ENCODE measurements around the gene KRT15. TPM values are rescaled to one million over a fixed set of nuclear protein-coding genes. Genes with fewer than 3 reads are reported as not detected.

KRT15 gene
- total and polyA plus RNA-seq, 2 donors (not counting 1 experiment from before 2014, with no cell fraction given), result not detected

DNA sequence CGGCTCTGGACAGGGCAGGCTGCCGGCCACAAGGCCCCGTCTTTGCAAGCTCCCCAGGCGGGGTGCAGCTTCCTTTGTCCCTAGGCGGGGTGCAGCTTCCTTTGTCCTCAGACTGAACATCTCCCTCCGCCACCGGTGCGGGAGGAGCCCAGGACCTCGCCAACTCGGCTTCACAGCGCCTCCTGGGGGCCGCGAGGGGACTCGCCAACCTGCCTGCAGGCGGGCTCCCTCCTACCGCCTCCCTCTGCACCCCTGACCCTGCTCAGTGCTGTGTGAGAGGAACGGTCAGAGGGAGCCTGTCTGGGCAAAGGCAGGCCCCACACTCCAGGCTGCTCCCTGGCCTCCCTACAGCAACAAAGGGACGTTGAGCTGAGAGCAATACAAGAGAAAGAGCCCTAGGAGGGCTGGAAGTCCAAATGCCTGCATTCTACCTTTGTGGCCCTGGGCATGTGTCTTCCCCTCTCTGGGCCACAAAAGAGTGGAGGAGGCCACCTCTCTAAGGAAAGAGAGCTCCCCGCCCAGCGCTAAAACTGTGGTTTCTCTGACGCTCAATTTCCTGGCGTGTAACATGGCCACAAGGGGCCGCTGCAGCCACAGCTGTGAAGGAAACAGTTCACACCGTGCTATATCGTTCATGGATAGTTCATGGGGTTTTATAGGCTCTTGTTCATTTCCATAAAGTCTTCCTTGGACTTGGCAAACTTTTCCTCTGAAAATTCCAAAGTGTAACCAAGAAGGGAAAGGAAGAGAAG lies 30.3 kb upstream of the KRT15 start:
- Histone ChIP-seq H3K27ac (ENCODE audit: low read length in 2 of 2) (no peak overlapping the region), H3K9ac (ENCODE audit: low read length) (no peak overlapping the region)

More for the DNA sequence above, 30.3 kb upstream of the KRT15 start:
- Histone ChIP-seq H3K36me3 (replicated peaks in 1 of 2; ENCODE audit: control extremely low read depth in 1 of 2, control insufficient read depth in 1 of 2, extremely low read depth in 1 of 2, insufficient read depth in 2 of 2, low read length in 1 of 2) (no peaks in the 10 kb centered on the region), H3K4me2 (replicated peaks; ENCODE audit: low read depth, low read length, poor library complexity, severe bottlenecking) (peak overlapping the region; percentile 70), H4K20me1 (ENCODE audit: control insufficient read depth, insufficient read depth, low read length, poor library complexity, severe bottlenecking) (no peaks in the 10 kb centered on the region), H2AFZ (ENCODE audit: insufficient read depth, low read depth, low read length, poor library complexity, severe bottlenecking) (peak overlapping the region; percentile 63), H3K79me2 (ENCODE audit: control insufficient read depth, insufficient read depth, low read length) (no peaks in the 10 kb centered on the region), H3K4me1 (ENCODE audit: control insufficient read depth in 2 of 2, insufficient read depth in 2 of 2, low read length in 2 of 2) (peaks cover 8 to 13% of the 10 kb centered on the region in 2 donors), H3K9me3 (ENCODE audit: control extremely low read depth in 1 of 3, control insufficient read depth in 2 of 3, insufficient read depth in 1 of 3, low read length in 2 of 3) (peaks cover 0 to 22% (median 0%) of the 10 kb centered on the region in 3 donors), H3K27me3 (replicated peaks in 1 of 4; ENCODE audit: control extremely low read depth in 1 of 4, control insufficient read depth in 3 of 4, insufficient read depth in 4 of 4, low read length in 3 of 4) (peaks cover 0 to 42% (median 7%) of the 10 kb centered on the region in 4 experiments), H3K4me3 (ENCODE audit: control extremely low read depth in 1 of 5, extremely low read depth in 1 of 5, insufficient read depth in 1 of 5, low read depth in 2 of 5, low read length in 4 of 5) (peak overlapping the region in 2 of 5 experiments; percentile 5 to 15)
- peak; percentile 78 for DNase-seq
- no peak for TF ChIP-seq EZH2 (IDR thresholded peaks at IDR 0.05; ENCODE audit: borderline replicate concordance, insufficient read depth, low read depth, low read length, poor library complexity, severe bottlenecking)
- peak; percentile 93 for TF ChIP-seq CTCF (IDR thresholded peaks at IDR 0.05)
- Mint-ChIP-seq H3K27ac (no peak overlapping the region), H3K4me1 (peaks cover 8% of the 10 kb centered on the region), H3K9me3 (ENCODE audit: insufficient read depth) (no peaks in the 10 kb centered on the region), H3K27me3 (peaks cover 53% of the 10 kb centered on the region), H3K4me3 (peak overlapping the region; percentile 37)
- intact Hi-C loops (cut with micrococcal nuclease), result loop anchor here (1.0 kb wide), 3 partner anchors 99 to 640 kb away; no protein-coding TSS in a partner anchor
- 2% methylated on average over 21 of the region's 25 CpGs for WGBS (ENCODE audit: insufficient coverage)
- peak; percentile 80 for ATAC-seq (ENCODE audit: low read depth)
- CTCF ChIA-PET, result interaction anchor here (0.6 to 4.5 kb wide), 31 partner anchors 9 to 1279 kb away, joined by 3 to 68 read pairs (median 4); no protein-coding TSS in a partner anchor
- POLR2A ChIA-PET, result no interaction called here

All from B cell (primary cell).